ENCODE results near the gene PRMT3. TPM values are rescaled to one million over a fixed set of nuclear protein-coding genes. Genes with fewer than 3 reads are reported as not detected.
"Not testable (repeated sequence)": the region's sequence is repeated elsewhere in the genome, so short reads cannot be mapped to it uniquely, and the experiment has no call there.

The PRMT3 gene
- total and polyA plus RNA-seq, 7 donors, result 6.3 to 23.2 (median 17.2) TPM

GRCh38 chr11:20464518-20464917, 77.0 kb downstream of the PRMT3 start:
- no peak for TF ChIP-seq CTCF (IDR thresholded peaks at IDR 0.05)
- ATAC-seq (no peak), DNase-seq (no peak)
- no peak overlapping the region for H3K4me3 ChIP-seq
- H3K36me3 ChIP-seq (ENCODE audit: insufficient read depth in 1 of 2, low read depth in 1 of 2), result peaks cover 0 to 15% of the 10 kb centered on the region in 2 donors
- no peak overlapping the region for H3K27ac ChIP-seq
- no peaks in the 10 kb centered on the region for H3K27me3 ChIP-seq (ENCODE audit: insufficient read depth in 3 of 3, low read length in 2 of 3)
- intact Hi-C loops (cut with DNase I), result no loop called here
- no peaks in the 10 kb centered on the region for H3K4me1 ChIP-seq
- 88 to 95% (median 94%) methylated on average over 2 of the region's 2 CpGs for WGBS, 3 donors
- H3K9me3 ChIP-seq, result no peaks in the 10 kb centered on the region

- Histone ChIP-seq H3K9me3 (peaks cover 4% of the 10 kb centered on the region), H3K4me1 (no peaks in the 10 kb centered on the region), H3K27me3 (ENCODE audit: insufficient read depth in 3 of 3, low read length in 2 of 3) (no peaks in the 10 kb centered on the region), H3K36me3 (ENCODE audit: insufficient read depth in 1 of 2, low read depth in 1 of 2) (peaks cover 2 to 8% of the 10 kb centered on the region in 2 donors), H3K4me3 (no peak overlapping the region), H3K27ac (no peak overlapping the region)
- ATAC-seq (no peak), DNase-seq (no peak)
- TF ChIP-seq CTCF (IDR thresholded peaks at IDR 0.05), result no peak
- intact Hi-C loops (cut with DNase I), result no loop called here
- WGBS, 3 donors, result 78 to 88% (median 80%) methylated on average over 6 of the region's 6 CpGs
Observed at GRCh38 chr11:20467487-20468185, 80.1 kb downstream of the PRMT3 start.

- DNase-seq (no peak), ATAC-seq (no peak)
- peaks cover 2 to 4% of the 10 kb centered on the region in 2 donors for H3K36me3 ChIP-seq (ENCODE audit: insufficient read depth in 1 of 2, low read depth in 1 of 2)
- no peak overlapping the region for H3K27ac ChIP-seq
- peaks cover 6% of the 10 kb centered on the region for H3K4me1 ChIP-seq
- intact Hi-C loops (cut with DNase I), result no loop called here
- H3K9me3 ChIP-seq, result peaks cover 4% of the 10 kb centered on the region
- no peak for TF ChIP-seq CTCF (IDR thresholded peaks at IDR 0.05)
- no peaks in the 10 kb centered on the region for H3K27me3 ChIP-seq (ENCODE audit: insufficient read depth in 3 of 3, low read length in 2 of 3)
- H3K4me3 ChIP-seq, result no peak overlapping the region
- WGBS, 3 donors, result 96 to 99% (median 97%) methylated on average over 4 of the region's 4 CpGs
Observed at GRCh38 chr11:20470348-20470747, 82.8 kb downstream of the PRMT3 start.

GRCh38 chr11:20471929-20472328, 84.4 kb downstream of the PRMT3 start:
- H3K4me3 ChIP-seq; H3K36me3 ChIP-seq (ENCODE audit: insufficient read depth in 1 of 2, low read depth in 1 of 2); H3K9me3 ChIP-seq; intact Hi-C loops (cut with DNase I); ATAC-seq; H3K4me1 ChIP-seq; H3K27me3 ChIP-seq (ENCODE audit: insufficient read depth in 3 of 3, low read length in 2 of 3); H3K27ac ChIP-seq; DNase-seq: not testable (repeated sequence)

GRCh38 chr11:20474176-20474881, 86.8 kb downstream of the PRMT3 start:
- Histone ChIP-seq H3K4me1 (peaks cover 6% of the 10 kb centered on the region), H3K27me3 (ENCODE audit: insufficient read depth in 3 of 3, low read length in 2 of 3) (no peaks in the 10 kb centered on the region), H3K27ac (no peak overlapping the region), H3K9me3 (peaks cover 4% of the 10 kb centered on the region), H3K36me3 (ENCODE audit: insufficient read depth in 1 of 2, low read depth in 1 of 2) (peaks cover 2 to 4% of the 10 kb centered on the region in 2 donors), H3K4me3 (no peak overlapping the region)
- 59 to 68% (median 67%) methylated on average over 7 of the region's 7 CpGs for WGBS, 3 donors
- ATAC-seq (peak in 3 of 4 donors; percentile 46 to 74 (median 69)), DNase-seq (peak in 1 of 2 donors; percentile 43)
- no peak for TF ChIP-seq CTCF (IDR thresholded peaks at IDR 0.05)
- intact Hi-C loops (cut with DNase I), result no loop called here
